ENCODE data around the gene BCO1. TPM values are rescaled to one million over a fixed set of nuclear protein-coding genes. Genes with fewer than 3 reads are reported as not detected.

The BCO1 gene
- total and polyA plus RNA-seq, 4 experiments from 2014 or later = not detected

GRCh38 chr16:81276323-81276722 lies 37.8 kb downstream of the BCO1 start:
- Histone ChIP-seq H3K27me3 (ENCODE audit: insufficient read depth, low read length) (no peaks in the 10 kb centered on the region), H3K27ac (ENCODE audit: low read depth, low read length) (no peak overlapping the region), H3K9me3 (ENCODE audit: control insufficient read depth in 1 of 2, low read length in 2 of 2) (no peaks in the 10 kb centered on the region), H3K4me3 (ENCODE audit: low read length in 2 of 2) (no peak overlapping the region), H3K36me3 (ENCODE audit: insufficient read depth, low read length) (no peaks in the 10 kb centered on the region), H3K4me1 (ENCODE audit: insufficient read depth, low read length) (no peaks in the 10 kb centered on the region)
- intact Hi-C loops (cut with micrococcal nuclease) = no loop called here
- Mint-ChIP-seq H3K9me3 (no peaks in the 10 kb centered on the region), H3K36me3 (no peaks in the 10 kb centered on the region), H3K27me3 (peaks cover 4 to 5% of the 10 kb centered on the region in 2 donors), H3K4me1 (no peaks in the 10 kb centered on the region), H3K27ac (no peak overlapping the region), H3K4me3 (no peak overlapping the region)
- POLR2A ChIA-PET (ENCODE audit: partially characterized antibody) = no interaction called here
- CTCF ChIA-PET (ENCODE audit: partially characterized antibody) = no interaction called here
- DNase-seq = no peak

GRCh38 chr16:81277541-81278080 lies 39.1 kb downstream of the BCO1 start:
- H3K36me3 Mint-ChIP-seq = no peaks in the 10 kb centered on the region
- H3K9me3 Mint-ChIP-seq = no peaks in the 10 kb centered on the region
- POLR2A ChIA-PET (ENCODE audit: partially characterized antibody) = no interaction called here
- no peaks in the 10 kb centered on the region for H3K27me3 ChIP-seq (ENCODE audit: insufficient read depth, low read length)
- H3K27ac Mint-ChIP-seq = no peak overlapping the region
- no peaks in the 10 kb centered on the region for H3K9me3 ChIP-seq (ENCODE audit: control insufficient read depth in 1 of 2, low read length in 2 of 2)
- H3K4me1 ChIP-seq (ENCODE audit: insufficient read depth, low read length) = no peaks in the 10 kb centered on the region
- CTCF ChIA-PET (ENCODE audit: partially characterized antibody) = no interaction called here
- no peaks in the 10 kb centered on the region for H3K4me1 Mint-ChIP-seq
- no peak overlapping the region for H3K27ac ChIP-seq (ENCODE audit: low read depth, low read length)
- H3K36me3 ChIP-seq (ENCODE audit: insufficient read depth, low read length) = no peaks in the 10 kb centered on the region
- no peak for DNase-seq
- H3K4me3 ChIP-seq (ENCODE audit: low read length in 2 of 2) = no peak overlapping the region
- H3K4me3 Mint-ChIP-seq = no peak overlapping the region
- intact Hi-C loops (cut with micrococcal nuclease) = no loop called here
- H3K27me3 Mint-ChIP-seq = peaks cover 2% of the 10 kb centered on the region in 2 donors

- Histone ChIP-seq H3K9me3 (ENCODE audit: control insufficient read depth in 1 of 2, low read length in 2 of 2) (no peaks in the 10 kb centered on the region), H3K4me3 (ENCODE audit: low read length in 2 of 2) (no peak overlapping the region), H3K4me1 (ENCODE audit: insufficient read depth, low read length) (no peaks in the 10 kb centered on the region), H3K27me3 (ENCODE audit: insufficient read depth, low read length) (no peaks in the 10 kb centered on the region), H3K27ac (ENCODE audit: low read depth, low read length) (no peak overlapping the region), H3K36me3 (ENCODE audit: insufficient read depth, low read length) (no peaks in the 10 kb centered on the region)
- Mint-ChIP-seq H3K36me3 (no peaks in the 10 kb centered on the region), H3K27me3 (peaks cover 2% of the 10 kb centered on the region in 2 donors), H3K4me1 (no peaks in the 10 kb centered on the region), H3K27ac (no peak overlapping the region), H3K9me3 (no peaks in the 10 kb centered on the region), H3K4me3 (no peak overlapping the region)
- no peak for DNase-seq
- CTCF ChIA-PET (ENCODE audit: partially characterized antibody) = no interaction called here
- intact Hi-C loops (cut with micrococcal nuclease) = no loop called here
- POLR2A ChIA-PET (ENCODE audit: partially characterized antibody) = no interaction called here
Measured at GRCh38 chr16:81278526-81278925, 40.0 kb downstream of the BCO1 start.

- Mint-ChIP-seq H3K27me3 (no peaks in the 10 kb centered on the region), H3K4me3 (no peak overlapping the region), H3K27ac (no peak overlapping the region), H3K9me3 (no peaks in the 10 kb centered on the region), H3K4me1 (no peaks in the 10 kb centered on the region), H3K36me3 (no peaks in the 10 kb centered on the region)
- Histone ChIP-seq H3K27ac (ENCODE audit: low read depth, low read length) (no peak overlapping the region), H3K9me3 (ENCODE audit: control insufficient read depth in 1 of 2, low read length in 2 of 2) (no peaks in the 10 kb centered on the region), H3K36me3 (ENCODE audit: insufficient read depth, low read length) (no peaks in the 10 kb centered on the region), H3K27me3 (ENCODE audit: insufficient read depth, low read length) (no peaks in the 10 kb centered on the region), H3K4me3 (ENCODE audit: low read length in 2 of 2) (no peak overlapping the region), H3K4me1 (ENCODE audit: insufficient read depth, low read length) (no peaks in the 10 kb centered on the region)
- ChIA-PET POLR2A (ENCODE audit: partially characterized antibody) (no interaction called here), CTCF (ENCODE audit: partially characterized antibody) (no interaction called here)
- DNase-seq = no peak
- intact Hi-C loops (cut with micrococcal nuclease) = no loop called here
Measured at GRCh38 chr16:81279392-81279791, 40.9 kb downstream of the BCO1 start.

- Mint-ChIP-seq H3K27ac (no peak overlapping the region), H3K4me1 (no peaks in the 10 kb centered on the region), H3K27me3 (no peaks in the 10 kb centered on the region), H3K9me3 (no peaks in the 10 kb centered on the region), H3K36me3 (no peaks in the 10 kb centered on the region), H3K4me3 (no peak overlapping the region)
- Histone ChIP-seq H3K27ac (ENCODE audit: low read depth, low read length) (no peak overlapping the region), H3K27me3 (ENCODE audit: insufficient read depth, low read length) (no peaks in the 10 kb centered on the region), H3K9me3 (ENCODE audit: control insufficient read depth in 1 of 2, low read length in 2 of 2) (no peaks in the 10 kb centered on the region), H3K4me1 (ENCODE audit: insufficient read depth, low read length) (no peaks in the 10 kb centered on the region), H3K4me3 (ENCODE audit: low read length in 2 of 2) (no peak overlapping the region), H3K36me3 (ENCODE audit: insufficient read depth, low read length) (no peaks in the 10 kb centered on the region)
- no peak for DNase-seq
- POLR2A ChIA-PET (ENCODE audit: partially characterized antibody) = no interaction called here
- CTCF ChIA-PET (ENCODE audit: partially characterized antibody) = interaction anchor here (0.6 kb wide), 1 partner anchor 9 kb away, joined by 3 read pairs; no protein-coding TSS in a partner anchor
- intact Hi-C loops (cut with micrococcal nuclease) = no loop called here
Measured at GRCh38 chr16:81280393-81280792, 41.9 kb downstream of the BCO1 start.

GRCh38 chr16:81283044-81283443 lies 44.6 kb downstream of the BCO1 start:
- Mint-ChIP-seq H3K27me3 (no peaks in the 10 kb centered on the region), H3K9me3 (no peaks in the 10 kb centered on the region), H3K36me3 (no peaks in the 10 kb centered on the region), H3K4me1 (no peaks in the 10 kb centered on the region), H3K4me3 (no peak overlapping the region), H3K27ac (no peak overlapping the region)
- Histone ChIP-seq H3K4me3 (ENCODE audit: low read length in 2 of 2) (no peak overlapping the region), H3K36me3 (ENCODE audit: insufficient read depth, low read length) (no peaks in the 10 kb centered on the region), H3K27me3 (ENCODE audit: insufficient read depth, low read length) (no peaks in the 10 kb centered on the region), H3K4me1 (ENCODE audit: insufficient read depth, low read length) (no peaks in the 10 kb centered on the region), H3K27ac (ENCODE audit: low read depth, low read length) (no peak overlapping the region), H3K9me3 (ENCODE audit: control insufficient read depth in 1 of 2, low read length in 2 of 2) (no peaks in the 10 kb centered on the region)
- CTCF ChIA-PET (ENCODE audit: partially characterized antibody) = no interaction called here
- intact Hi-C loops (cut with micrococcal nuclease) = no loop called here
- POLR2A ChIA-PET (ENCODE audit: partially characterized antibody) = no interaction called here
- no peak for DNase-seq

GRCh38 chr16:81284995-81285600 lies 46.6 kb downstream of the BCO1 start:
- no peaks in the 10 kb centered on the region for H3K36me3 ChIP-seq (ENCODE audit: insufficient read depth, low read length)
- no peaks in the 10 kb centered on the region for H3K27me3 ChIP-seq (ENCODE audit: insufficient read depth, low read length)
- DNase-seq = no peak
- no peak overlapping the region for H3K4me3 Mint-ChIP-seq
- POLR2A ChIA-PET (ENCODE audit: partially characterized antibody) = no interaction called here
- intact Hi-C loops (cut with micrococcal nuclease) = no loop called here
- no peaks in the 10 kb centered on the region for H3K4me1 Mint-ChIP-seq
- peaks cover 0 to 1% of the 10 kb centered on the region in 2 donors for H3K27me3 Mint-ChIP-seq
- H3K9me3 Mint-ChIP-seq = no peaks in the 10 kb centered on the region
- no peaks in the 10 kb centered on the region for H3K9me3 ChIP-seq (ENCODE audit: control insufficient read depth in 1 of 2, low read length in 2 of 2)
- no peak overlapping the region for H3K27ac Mint-ChIP-seq
- no peaks in the 10 kb centered on the region for H3K36me3 Mint-ChIP-seq
- no peak overlapping the region for H3K4me3 ChIP-seq (ENCODE audit: low read length in 2 of 2)
- H3K27ac ChIP-seq (ENCODE audit: low read depth, low read length) = no peak overlapping the region
- CTCF ChIA-PET (ENCODE audit: partially characterized antibody) = interaction anchor here (0.7 to 1.3 kb wide), 3 partner anchors 11 to 30 kb away, joined by 3 read pairs; no protein-coding TSS in a partner anchor
- no peaks in the 10 kb centered on the region for H3K4me1 ChIP-seq (ENCODE audit: insufficient read depth, low read length)

Data from CD4-positive, alpha-beta memory T cell (primary cell).